ENCODE measurements around the gene GEMIN7.

Gene GEMIN7

DNA sequence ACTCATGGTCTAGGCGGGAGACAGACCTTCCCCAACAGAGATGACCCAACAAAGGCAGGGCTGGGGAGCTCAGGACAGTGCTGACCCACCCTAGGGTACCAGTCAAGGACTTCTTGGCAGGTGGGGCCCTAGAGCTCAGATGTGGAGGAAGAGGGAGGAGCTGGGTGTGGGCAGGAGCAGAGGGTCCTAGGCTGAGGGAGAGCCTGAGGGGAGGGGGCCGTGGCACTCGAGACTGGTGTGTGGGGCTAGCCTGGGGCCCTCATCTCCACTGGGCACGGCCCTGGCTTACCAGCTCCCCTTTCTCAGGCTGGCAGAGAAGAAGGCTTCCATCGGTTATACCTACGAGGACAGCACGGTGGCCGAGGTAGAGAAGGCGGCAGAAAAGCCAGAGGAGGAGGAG lies 21.6 kb upstream of the GEMIN7 start:
- Histone ChIP-seq H3K27ac (no peak overlapping the region), H3K36me3 (peaks cover 72 to 100% (median 100%) of the 10 kb centered on the region in 3 donors), H3K4me3 (no peak overlapping the region), H3K27me3 (no peaks in the 10 kb centered on the region), H3K9me3 (no peaks in the 10 kb centered on the region), H3K4me1 (no peaks in the 10 kb centered on the region)
- no peak for DNase-seq
- intact Hi-C loops (cut with DNase I; ENCODE audit: low total_unique reads), result loop anchor here (10.0 kb wide), 1 partner anchor 153 kb away; the partner anchor contains the start of gene APOE
- TF ChIP-seq, protein P1, sequence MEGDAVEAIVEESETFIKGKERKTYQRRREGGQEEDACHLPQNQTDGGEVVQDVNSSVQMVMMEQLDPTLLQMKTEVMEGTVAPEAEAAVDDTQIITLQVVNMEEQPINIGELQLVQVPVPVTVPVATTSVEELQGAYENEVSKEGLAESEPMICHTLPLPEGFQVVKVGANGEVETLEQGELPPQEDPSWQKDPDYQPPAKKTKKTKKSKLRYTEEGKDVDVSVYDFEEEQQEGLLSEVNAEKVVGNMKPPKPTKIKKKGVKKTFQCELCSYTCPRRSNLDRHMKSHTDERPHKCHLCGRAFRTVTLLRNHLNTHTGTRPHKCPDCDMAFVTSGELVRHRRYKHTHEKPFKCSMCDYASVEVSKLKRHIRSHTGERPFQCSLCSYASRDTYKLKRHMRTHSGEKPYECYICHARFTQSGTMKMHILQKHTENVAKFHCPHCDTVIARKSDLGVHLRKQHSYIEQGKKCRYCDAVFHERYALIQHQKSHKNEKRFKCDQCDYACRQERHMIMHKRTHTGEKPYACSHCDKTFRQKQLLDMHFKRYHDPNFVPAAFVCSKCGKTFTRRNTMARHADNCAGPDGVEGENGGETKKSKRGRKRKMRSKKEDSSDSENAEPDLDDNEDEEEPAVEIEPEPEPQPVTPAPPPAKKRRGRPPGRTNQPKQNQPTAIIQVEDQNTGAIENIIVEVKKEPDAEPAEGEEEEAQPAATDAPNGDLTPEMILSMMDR (IDR thresholded peaks at IDR 0.05), result no peak

DNA sequence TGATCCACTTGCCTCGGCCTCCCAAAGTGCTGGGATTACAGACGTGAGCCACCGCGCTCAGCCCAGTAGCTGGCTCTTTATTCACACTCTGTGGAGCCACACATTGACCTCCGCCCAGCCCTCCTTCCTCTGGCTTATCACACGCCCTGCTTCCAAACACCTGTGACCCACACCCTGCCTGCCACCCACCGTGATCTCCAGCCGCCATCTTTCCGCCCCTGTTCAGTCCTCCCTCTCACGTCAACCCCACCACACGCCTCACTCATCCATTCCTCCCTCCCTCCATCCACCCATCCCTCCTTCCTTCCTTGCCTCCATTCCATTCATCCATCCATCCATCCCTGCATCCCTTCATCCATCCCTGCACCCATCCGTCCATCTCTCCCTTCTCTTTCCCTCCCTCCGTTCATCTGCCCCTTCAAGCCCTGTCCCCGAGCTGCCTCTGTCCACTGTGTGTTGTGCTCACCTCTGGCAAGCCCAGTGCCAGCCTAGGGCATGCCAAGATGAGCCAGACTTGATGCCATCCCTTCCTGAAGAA lies 20.4 kb upstream of the GEMIN7 start:
- TF ChIP-seq, protein P1 (IDR thresholded peaks at IDR 0.05), result no peak
- no peaks in the 10 kb centered on the region for H3K4me1 ChIP-seq
- H3K36me3 ChIP-seq, result peaks cover 70 to 100% (median 97%) of the 10 kb centered on the region in 3 donors
- H3K9me3 ChIP-seq, result no peaks in the 10 kb centered on the region
- no peak overlapping the region for H3K4me3 ChIP-seq
- H3K27ac ChIP-seq, result no peak overlapping the region
- intact Hi-C loops (cut with DNase I; ENCODE audit: low total_unique reads), result loop anchor here (10.0 kb wide), 1 partner anchor 154 kb away; the partner anchor contains the start of gene APOE
- H3K27me3 ChIP-seq, result no peaks in the 10 kb centered on the region
- DNase-seq, result no peak

DNA sequence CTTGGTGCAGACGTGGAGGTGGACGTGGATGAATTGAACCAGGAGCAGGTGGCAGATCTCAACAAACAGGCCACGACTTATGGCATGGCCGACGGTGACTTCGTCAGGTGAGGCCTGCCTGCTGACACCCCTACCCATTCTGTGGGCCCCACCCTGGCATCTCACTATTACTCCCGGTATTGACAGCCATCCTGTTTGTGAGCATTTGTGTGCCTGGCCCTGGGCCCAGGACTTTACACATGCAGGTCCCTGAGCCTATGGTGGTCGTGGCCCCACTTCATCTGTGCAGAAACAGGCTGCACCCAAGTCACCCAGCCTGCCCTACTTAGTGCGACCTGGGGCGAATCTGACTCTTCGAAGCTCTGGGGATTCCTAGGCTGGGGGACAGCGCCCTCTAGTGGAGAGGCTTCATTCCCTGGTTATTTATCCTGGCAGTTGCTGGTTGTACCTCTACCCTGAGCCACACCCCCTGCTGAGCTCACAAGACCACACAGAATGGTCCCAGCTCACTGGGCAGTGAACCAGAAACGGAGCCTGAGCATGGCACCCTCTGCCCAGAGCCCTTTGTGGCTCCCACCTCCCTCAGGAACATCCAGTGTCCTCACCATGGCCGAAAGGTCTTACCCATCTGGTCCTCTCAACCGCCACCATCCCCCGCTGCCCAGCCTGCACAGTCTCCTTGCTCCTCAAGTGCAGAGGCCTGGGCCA lies 19.6 kb upstream of the GEMIN7 start:
- no peaks in the 10 kb centered on the region for H3K4me1 ChIP-seq
- H3K4me3 ChIP-seq, result no peak overlapping the region
- peak; percentile 62 to 73 for DNase-seq
- no peak overlapping the region for H3K27ac ChIP-seq
- no peaks in the 10 kb centered on the region for H3K9me3 ChIP-seq
- H3K27me3 ChIP-seq, result no peaks in the 10 kb centered on the region
- TF ChIP-seq, protein P1 (IDR thresholded peaks at IDR 0.05), result peak; percentile 71 to 78
- intact Hi-C loops (cut with DNase I; ENCODE audit: low total_unique reads), result loop anchor here (10.0 kb wide), 1 partner anchor 155 kb away; the partner anchor contains the start of gene APOE
- peaks cover 70 to 100% (median 97%) of the 10 kb centered on the region in 3 donors for H3K36me3 ChIP-seq

DNA sequence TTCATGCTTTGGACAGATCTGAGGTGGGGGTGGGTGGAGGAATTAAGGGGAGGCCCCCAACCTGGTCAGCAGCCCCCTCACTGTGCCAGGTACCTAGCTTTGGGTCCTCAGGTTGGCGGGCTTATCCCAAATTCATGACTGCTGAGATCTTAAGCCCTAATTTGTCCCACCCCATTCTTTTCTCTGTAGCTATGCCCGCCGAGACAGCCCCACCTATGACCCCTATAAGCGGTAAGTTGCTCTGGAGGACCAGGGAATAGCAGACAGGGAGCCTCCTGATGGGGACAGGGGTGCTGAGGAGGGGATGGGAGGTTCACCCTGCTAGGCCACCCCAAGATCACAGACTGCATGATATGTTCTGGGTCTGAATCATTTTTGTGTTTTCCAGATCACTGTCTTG lies 17.1 kb upstream of the GEMIN7 start:
- peaks cover 81 to 99% (median 95%) of the 10 kb centered on the region in 3 donors for H3K36me3 ChIP-seq
- no peak overlapping the region for H3K4me3 ChIP-seq
- no peaks in the 10 kb centered on the region for H3K9me3 ChIP-seq
- intact Hi-C loops (cut with DNase I; ENCODE audit: low total_unique reads), result no loop called here
- H3K27me3 ChIP-seq, result no peaks in the 10 kb centered on the region
- H3K27ac ChIP-seq, result no peak overlapping the region
- DNase-seq, result no peak
- TF ChIP-seq, protein P1 (IDR thresholded peaks at IDR 0.05), result no peak
- no peaks in the 10 kb centered on the region for H3K4me1 ChIP-seq

DNA sequence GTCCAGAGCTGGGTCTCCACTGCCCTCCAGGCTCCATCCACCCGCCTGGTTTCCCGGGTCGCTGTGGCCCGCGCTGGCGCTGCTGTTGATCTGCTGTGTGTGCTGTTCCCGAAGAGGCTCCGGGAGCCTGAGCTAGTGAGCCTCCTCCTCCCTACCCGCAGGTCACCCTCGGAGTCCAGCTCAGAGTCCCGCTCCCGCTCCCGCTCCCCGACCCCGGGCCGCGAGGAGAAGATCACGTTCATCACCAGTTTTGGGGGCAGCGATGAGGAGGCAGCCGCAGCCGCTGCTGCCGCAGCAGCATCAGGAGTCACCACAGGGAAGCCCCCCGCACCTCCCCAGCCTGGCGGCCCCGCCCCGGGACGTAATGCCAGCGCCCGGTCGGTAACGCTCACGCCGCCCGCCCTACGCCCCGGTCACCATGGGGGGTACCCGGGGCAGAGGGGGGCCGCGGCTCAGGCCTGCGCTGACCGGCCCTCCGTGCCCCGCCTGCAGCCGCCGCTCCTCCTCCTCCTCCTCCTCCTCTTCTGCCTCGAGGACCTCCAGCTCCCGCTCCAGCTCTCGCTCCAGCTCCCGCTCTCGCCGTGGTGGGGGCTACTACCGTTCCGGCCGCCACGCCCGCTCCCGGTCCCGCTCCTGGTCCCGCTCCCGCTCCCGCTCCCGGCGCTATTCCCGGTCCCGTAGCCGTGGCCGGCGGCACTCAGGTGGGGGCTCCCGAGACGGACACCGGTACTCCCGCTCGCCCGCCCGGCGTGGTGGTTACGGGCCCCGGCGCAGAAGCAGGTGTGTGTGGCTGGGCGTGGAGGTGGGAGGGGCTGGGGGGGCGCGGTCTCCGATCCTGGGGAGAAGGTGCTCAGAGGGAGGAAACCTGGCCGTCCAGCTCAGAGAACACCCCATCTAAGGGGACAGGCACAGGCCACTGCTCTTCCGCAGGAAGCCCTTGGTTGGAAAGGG lies 14.9 kb upstream of the GEMIN7 start:
- H3K27me3 ChIP-seq, result no peaks in the 10 kb centered on the region
- TF ChIP-seq, protein P1 (IDR thresholded peaks at IDR 0.05), result no peak

More for the DNA sequence above, 14.9 kb upstream of the GEMIN7 start:
- Histone ChIP-seq H3K9me3 (no peaks in the 10 kb centered on the region), H3K27ac (no peak overlapping the region), H3K4me1 (peaks cover 0 to 3% (median 0%) of the 10 kb centered on the region in 4 donors), H3K4me3 (no peak overlapping the region), H3K36me3 (peaks cover 78 to 99% (median 95%) of the 10 kb centered on the region in 3 donors)
- intact Hi-C loops (cut with DNase I; ENCODE audit: low total_unique reads), result no loop called here
- DNase-seq, result no peak
